GM18508 (cell line): ENCODE data around the gene MYO1D.

ENCODE experiments used
- ATAC-seq: cut with Tn5 transposase; IDR thresholded peaks from one replicate; pipeline ENCODE4 v1.9.1; 2021; ENCODE audit warnings: moderate number of reproducible peaks; ENCODE audit not compliant: insufficient read depth, unreplicated experiment

Gene MYO1D

GRCh38 chr17:32697728-32698625 lies 178.9 kb downstream of the MYO1D start:
- no peak for ATAC-seq

GRCh38 chr17:32696426-32696825 lies 180.5 kb downstream of the MYO1D start:
- no peak for ATAC-seq

- no peak for ATAC-seq
Observed at GRCh38 chr17:32695864-32696263, 181.1 kb downstream of the MYO1D start.

GRCh38 chr17:32693194-32693897 lies 183.6 kb downstream of the MYO1D start:
- no peak for ATAC-seq

- ATAC-seq: no peak
Observed at GRCh38 chr17:32692179-32692578, 184.7 kb downstream of the MYO1D start.

GRCh38 chr17:32689348-32689747 lies 187.6 kb downstream of the MYO1D start:
- ATAC-seq: no peak

- no peak for ATAC-seq
Observed at GRCh38 chr17:32688221-32688620, 188.7 kb downstream of the MYO1D start.

- no peak for ATAC-seq
Observed at GRCh38 chr17:32684087-32684958, 192.6 kb downstream of the MYO1D start.

- no peak for ATAC-seq
Observed at GRCh38 chr17:32673964-32674363, 203.0 kb downstream of the MYO1D start.

GRCh38 chr17:32672711-32673110 lies 204.2 kb downstream of the MYO1D start:
- no peak for ATAC-seq

GRCh38 chr17:32671896-32672295 lies 205.0 kb downstream of the MYO1D start:
- no peak for ATAC-seq

GRCh38 chr17:32664936-32665583 lies 211.9 kb downstream of the MYO1D start:
- no peak for ATAC-seq

GRCh38 chr17:32660496-32660985 lies 216.4 kb downstream of the MYO1D start:
- no peak for ATAC-seq

GRCh38 chr17:32659419-32659842 lies 217.5 kb downstream of the MYO1D start:
- no peak for ATAC-seq

GRCh38 chr17:32658470-32659418 lies 218.2 kb downstream of the MYO1D start:
- no peak for ATAC-seq

- no peak for ATAC-seq
Observed at GRCh38 chr17:32656886-32657285, 220.0 kb downstream of the MYO1D start.

GRCh38 chr17:32654324-32654723 lies 222.6 kb downstream of the MYO1D start:
- ATAC-seq: no peak

GRCh38 chr17:32651084-32651483 lies 225.8 kb downstream of the MYO1D start:
- no peak for ATAC-seq

- no peak for ATAC-seq
Observed at GRCh38 chr17:32648450-32648849, 228.5 kb downstream of the MYO1D start.
